Measurements from ENCODE around the gene LCTL. TPM values are rescaled to one million over a fixed set of nuclear protein-coding genes. Genes with fewer than 3 reads are reported as not detected.

Gene LCTL
- total and polyA plus RNA-seq, 10 of the 15 experiments (the other 5 are each of a cell fraction or from before 2014, with no cell fraction given): 0.07 to 0.76 (median 0.40) TPM; not detected in 5

- no peak for TF ChIP-seq REST (IDR thresholded peaks at IDR 0.05; ENCODE audit: low read depth, low read length)
Measured at GRCh38 chr15:66587749-66588148, 22.0 kb upstream of the LCTL start (continued).

GRCh38 chr15:66587020-66587419, 21.2 kb upstream of the LCTL start:
- RAD21 ChIA-PET (ENCODE audit: unreplicated experiment): no interaction called here

More at GRCh38 chr15:66587020-66587419, 21.2 kb upstream of the LCTL start:
- H3K9ac ChIP-seq (ENCODE audit: control insufficient read depth, insufficient read depth, low read length): no peak overlapping the region
- ChIA-PET POLR2A (no interaction called here), CTCF (no interaction called here), SMC1A (ENCODE audit: uncharacterized antibody, unreplicated experiment) (no interaction called here)
- BruUV-seq (replicated peaks): no TSS peak
- H3K27me3 ChIP-seq (replicated peaks in 1 of 2; ENCODE audit: control insufficient read depth in 2 of 2, insufficient read depth in 2 of 2, low read length in 1 of 2): peaks cover 0 to 2% of the 10 kb centered on the region in 2 experiments; a peak in 1 of 4 replicates
- H3K27ac ChIP-seq (ENCODE audit: control insufficient read depth, insufficient read depth): no peak overlapping the region
- H3K4me3 ChIP-seq: no peak overlapping the region
- H3K36me3 ChIP-seq (ENCODE audit: control insufficient read depth in 2 of 2, insufficient read depth in 2 of 2, low read length in 1 of 2): no peaks in the 10 kb centered on the region
- no peak overlapping the region for H2AFZ ChIP-seq (ENCODE audit: control insufficient read depth, low read depth, low read length)
- no peaks in the 10 kb centered on the region for H3K9me3 ChIP-seq (replicated peaks; ENCODE audit: control insufficient read depth, insufficient read depth, low read length)
- no peaks in the 10 kb centered on the region for H3K79me2 ChIP-seq (ENCODE audit: control insufficient read depth, insufficient read depth, low read length)
- no peak for ATAC-seq
- no peak for FAIRE-seq
- no peak for TF ChIP-seq IKZF1 (conservative IDR thresholded peaks at IDR 0.05)
- no peak for TF ChIP-seq FOXM1 (IDR thresholded peaks at IDR 0.05; ENCODE audit: low read depth, low read length)
- no peak for TF ChIP-seq JUNB (IDR thresholded peaks at IDR 0.05)
- no peak for TF ChIP-seq STAT3 (IDR thresholded peaks at IDR 0.05; ENCODE audit: low read depth, low read length)
- TF ChIP-seq SIN3A (IDR thresholded peaks at IDR 0.05; ENCODE audit: low read depth, low read length): no peak
- TF ChIP-seq, protein P1, sequence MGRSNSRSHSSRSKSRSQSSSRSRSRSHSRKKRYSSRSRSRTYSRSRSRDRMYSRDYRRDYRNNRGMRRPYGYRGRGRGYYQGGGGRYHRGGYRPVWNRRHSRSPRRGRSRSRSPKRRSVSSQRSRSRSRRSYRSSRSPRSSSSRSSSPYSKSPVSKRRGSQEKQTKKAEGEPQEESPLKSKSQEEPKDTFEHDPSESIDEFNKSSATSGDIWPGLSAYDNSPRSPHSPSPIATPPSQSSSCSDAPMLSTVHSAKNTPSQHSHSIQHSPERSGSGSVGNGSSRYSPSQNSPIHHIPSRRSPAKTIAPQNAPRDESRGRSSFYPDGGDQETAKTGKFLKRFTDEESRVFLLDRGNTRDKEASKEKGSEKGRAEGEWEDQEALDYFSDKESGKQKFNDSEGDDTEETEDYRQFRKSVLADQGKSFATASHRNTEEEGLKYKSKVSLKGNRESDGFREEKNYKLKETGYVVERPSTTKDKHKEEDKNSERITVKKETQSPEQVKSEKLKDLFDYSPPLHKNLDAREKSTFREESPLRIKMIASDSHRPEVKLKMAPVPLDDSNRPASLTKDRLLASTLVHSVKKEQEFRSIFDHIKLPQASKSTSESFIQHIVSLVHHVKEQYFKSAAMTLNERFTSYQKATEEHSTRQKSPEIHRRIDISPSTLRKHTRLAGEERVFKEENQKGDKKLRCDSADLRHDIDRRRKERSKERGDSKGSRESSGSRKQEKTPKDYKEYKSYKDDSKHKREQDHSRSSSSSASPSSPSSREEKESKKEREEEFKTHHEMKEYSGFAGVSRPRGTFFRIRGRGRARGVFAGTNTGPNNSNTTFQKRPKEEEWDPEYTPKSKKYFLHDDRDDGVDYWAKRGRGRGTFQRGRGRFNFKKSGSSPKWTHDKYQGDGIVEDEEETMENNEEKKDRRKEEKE (IDR thresholded peaks at IDR 0.05): no peak
- TF ChIP-seq, protein P2, sequence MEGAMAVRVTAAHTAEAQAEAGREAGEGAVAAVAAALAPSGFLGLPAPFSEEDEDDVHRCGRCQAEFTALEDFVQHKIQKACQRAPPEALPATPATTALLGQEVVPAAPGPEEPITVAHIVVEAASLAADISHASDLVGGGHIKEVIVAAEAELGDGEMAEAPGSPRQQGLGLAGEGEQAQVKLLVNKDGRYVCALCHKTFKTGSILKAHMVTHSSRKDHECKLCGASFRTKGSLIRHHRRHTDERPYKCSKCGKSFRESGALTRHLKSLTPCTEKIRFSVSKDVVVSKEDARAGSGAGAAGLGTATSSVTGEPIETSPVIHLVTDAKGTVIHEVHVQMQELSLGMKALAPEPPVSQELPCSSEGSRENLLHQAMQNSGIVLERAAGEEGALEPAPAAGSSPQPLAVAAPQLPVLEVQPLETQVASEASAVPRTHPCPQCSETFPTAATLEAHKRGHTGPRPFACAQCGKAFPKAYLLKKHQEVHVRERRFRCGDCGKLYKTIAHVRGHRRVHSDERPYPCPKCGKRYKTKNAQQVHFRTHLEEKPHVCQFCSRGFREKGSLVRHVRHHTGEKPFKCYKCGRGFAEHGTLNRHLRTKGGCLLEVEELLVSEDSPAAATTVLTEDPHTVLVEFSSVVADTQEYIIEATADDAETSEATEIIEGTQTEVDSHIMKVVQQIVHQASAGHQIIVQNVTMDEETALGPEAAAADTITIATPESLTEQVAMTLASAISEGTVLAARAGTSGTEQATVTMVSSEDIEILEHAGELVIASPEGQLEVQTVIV (IDR thresholded peaks at IDR 0.05; ENCODE audit: borderline replicate concordance, partially characterized antibody): no peak
- TF ChIP-seq ZNF217 (IDR thresholded peaks at IDR 0.05): no peak
- TF ChIP-seq BACH1 (IDR thresholded peaks at IDR 0.05; ENCODE audit: borderline replicate concordance): no peak
- TF ChIP-seq NFXL1 (IDR thresholded peaks at IDR 0.05; ENCODE audit: borderline replicate concordance): no peak
- TF ChIP-seq CHD4 (IDR thresholded peaks at IDR 0.05): no peak
- no peak for TF ChIP-seq PKNOX1 (IDR thresholded peaks at IDR 0.05)
- H3K4me1 ChIP-seq (ENCODE audit: control insufficient read depth, insufficient read depth, low read length): no peaks in the 10 kb centered on the region
- H3K4me2 ChIP-seq (ENCODE audit: control insufficient read depth, insufficient read depth): no peak overlapping the region
- intact Hi-C loops (cut with micrococcal nuclease; ENCODE audit: unreplicated experiment) (no loop called here), in situ Hi-C loops (cut with MboI) (no loop called here)
- H4K20me1 ChIP-seq (ENCODE audit: control insufficient read depth, insufficient read depth): no peaks in the 10 kb centered on the region
- no peak for DNase-seq (ENCODE audit: low read depth, low spot score)

Data from GM12878 (cell line).